GM11168 (cell line): ENCODE measurements around the gene PTPN1.
"Not testable (repeated sequence)": the region's sequence is repeated elsewhere in the genome, so short reads cannot be mapped to it uniquely, and the experiment has no call there.

Experiments used
- in situ Hi-C: fragments of 300-500 bp; cut with MboI; formaldehyde crosslinking; loops from one replicate; pipeline ENCODE4 v1.12.0; 2022; ENCODE audit warnings: low sequenced_read_pairs; ENCODE audit not compliant: unreplicated experiment

PTPN1 gene

DNA sequence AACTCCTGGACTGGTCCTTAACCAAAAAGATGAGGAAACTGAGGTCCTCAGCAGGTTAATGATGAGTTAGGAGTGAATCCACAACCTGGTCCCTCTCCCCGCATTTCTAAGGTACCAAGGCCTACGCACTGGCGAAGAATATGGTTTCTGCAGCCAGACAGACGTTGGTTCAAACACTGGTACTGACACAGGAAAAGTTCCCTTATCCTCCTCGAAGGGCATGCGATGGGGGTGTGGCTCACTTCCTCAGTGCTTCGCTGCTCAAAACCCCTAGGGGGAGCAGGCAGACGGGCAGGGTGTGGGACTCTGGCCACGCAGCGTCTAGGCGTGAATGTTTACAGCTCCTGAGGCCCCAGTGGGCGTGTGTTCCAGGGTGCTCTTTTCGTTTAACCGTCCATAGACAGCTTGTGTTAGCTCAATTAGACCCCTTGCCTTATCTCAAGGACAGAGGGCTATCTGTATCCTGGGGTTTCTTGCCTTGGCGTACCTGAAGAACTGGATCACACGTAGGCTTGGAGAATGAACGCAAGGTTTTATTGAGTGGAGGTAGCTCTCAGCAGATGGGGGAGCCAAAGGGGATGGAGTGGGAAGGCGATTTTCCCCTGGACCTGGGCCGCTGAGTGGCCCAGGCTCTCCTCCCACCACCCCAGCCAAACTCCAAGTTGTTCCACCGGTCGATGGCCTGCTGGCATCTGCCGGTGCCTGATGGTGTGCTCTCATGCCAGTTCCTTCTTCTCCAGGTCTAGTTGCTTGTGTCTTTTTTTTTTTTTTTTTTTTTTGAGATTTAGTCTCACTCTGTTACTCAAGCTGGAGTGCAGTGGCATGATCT is 31.8 kb upstream of the PTPN1 start:
- in situ Hi-C loops: no loop called here

DNA sequence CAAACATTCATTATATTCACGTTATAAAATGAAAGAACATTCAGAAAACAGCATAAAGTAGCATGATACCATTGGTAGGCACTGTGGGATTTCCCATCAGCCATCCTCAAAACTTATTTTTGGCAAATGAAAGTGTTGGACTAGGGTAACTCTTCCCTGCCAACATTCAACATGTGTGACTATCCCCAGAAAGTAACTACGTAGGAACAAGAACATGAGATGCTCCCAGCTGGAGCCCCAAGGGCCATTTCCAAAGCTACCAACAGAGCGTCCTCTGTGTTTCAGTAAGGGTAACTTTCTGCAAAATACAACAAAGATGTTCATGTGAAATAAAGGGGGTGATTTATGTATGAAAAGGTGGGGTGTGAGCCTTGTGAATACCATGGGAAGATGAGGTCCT is 28.4 kb upstream of the PTPN1 start:
- in situ Hi-C loops: no loop called here

DNA sequence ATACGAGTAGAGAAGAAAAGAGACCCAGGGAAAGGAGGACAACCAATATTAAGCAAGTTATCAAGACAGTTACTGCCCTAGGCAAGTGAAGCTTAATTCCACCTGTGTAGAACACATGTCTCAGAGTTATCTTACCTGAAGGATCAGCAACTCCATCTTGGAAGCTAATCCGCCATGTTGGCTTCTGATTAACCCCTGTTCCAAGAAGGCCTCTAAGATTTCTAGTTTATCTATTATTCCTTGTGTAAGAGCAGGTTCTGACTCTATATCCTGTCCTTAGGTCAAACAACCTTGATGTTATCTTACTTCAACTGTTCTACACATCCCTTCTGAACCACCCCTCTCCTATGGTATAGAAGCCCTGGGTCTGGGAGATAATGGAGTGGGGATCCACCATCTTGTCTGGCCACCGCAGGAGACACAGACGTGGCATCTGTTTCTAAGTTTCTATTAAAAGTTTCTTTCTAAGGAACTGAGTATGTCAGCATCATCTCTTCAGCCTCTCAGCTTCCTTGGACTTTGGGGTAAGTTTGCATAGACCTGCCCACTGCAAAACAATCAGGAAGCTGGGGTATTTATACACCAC is 27.7 kb upstream of the PTPN1 start:
- in situ Hi-C loops: no loop called here

DNA sequence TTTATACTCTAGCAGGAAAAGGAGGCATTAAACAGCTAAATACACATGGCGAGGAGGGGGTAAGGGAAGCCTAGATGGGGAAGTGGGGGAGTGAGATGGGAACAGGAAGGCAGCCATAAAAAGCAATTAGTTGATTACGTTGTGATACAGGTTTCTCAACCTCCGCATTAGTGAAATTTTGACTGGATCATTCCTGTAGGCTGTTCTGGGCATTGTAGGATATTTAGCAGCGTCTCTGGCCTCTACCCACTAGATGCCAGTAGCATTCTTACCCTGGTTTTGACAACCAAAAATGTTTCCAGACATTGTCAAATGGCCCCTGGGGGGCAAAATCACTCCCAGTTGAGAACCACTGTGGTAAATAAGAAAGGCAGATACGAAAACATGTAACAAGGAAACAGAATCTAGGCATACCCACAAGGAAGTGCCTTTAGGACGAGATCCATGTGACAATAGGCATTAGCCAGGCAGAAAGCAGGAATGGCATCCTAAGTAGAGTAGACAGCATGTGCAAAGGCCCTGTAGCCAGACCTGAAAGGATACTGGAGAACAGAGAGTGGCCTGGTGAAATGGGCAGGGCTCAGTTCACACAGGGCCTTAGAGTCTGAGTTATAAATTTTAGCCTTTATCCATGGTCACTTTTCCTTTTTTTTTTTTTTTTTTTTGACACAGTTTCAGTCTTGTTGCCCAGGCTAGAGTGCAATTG is 25.8 kb upstream of the PTPN1 start:
- in situ Hi-C loops: no loop called here

DNA sequence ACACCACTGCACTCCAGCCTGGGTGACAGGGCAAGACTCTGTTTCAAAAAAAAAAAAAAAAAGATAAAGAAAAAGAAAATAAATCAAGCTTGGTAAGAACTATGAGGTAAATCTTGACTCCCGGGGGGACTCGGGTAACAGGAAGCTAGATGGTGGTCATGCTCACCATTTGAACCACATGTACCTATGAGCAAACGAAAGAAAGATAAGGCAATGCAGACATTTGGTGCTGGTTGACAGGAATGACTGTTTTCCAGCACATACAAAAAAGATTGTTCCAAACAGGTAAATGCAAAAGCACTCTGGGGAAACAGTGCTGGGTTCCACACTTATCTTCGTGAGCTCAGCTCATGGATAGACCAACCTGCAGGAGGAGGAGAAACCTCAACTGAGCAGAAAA is 22.8 kb upstream of the PTPN1 start:
- in situ Hi-C loops: no loop called here

DNA sequence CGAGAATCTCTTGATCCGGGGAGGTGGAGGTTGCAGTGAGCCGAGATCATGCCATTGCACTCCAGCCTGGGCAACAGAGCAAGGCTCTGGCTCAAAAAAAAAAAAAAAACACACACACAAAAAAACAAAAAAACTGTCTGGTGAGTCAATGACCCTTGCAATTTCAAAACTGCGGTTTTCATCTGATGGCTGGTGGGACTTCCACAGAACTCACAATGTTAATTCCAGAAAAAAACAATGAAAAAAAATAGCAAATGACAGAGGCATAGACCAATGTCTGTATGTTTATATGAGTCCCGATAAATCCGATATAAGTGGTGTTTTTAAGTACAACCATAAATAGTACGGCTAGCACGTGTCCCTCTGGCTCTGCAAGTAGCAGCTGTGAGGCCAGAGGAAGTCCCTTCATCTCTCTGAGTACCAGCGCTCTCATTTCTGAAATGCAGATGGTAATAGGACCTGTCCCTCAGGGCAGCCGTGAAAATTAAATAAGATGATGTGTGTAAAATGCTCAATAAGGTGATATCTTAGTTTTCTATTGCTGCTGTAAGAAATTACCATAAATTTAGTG is 21.9 kb upstream of the PTPN1 start:
- in situ Hi-C loops: no loop called here

DNA sequence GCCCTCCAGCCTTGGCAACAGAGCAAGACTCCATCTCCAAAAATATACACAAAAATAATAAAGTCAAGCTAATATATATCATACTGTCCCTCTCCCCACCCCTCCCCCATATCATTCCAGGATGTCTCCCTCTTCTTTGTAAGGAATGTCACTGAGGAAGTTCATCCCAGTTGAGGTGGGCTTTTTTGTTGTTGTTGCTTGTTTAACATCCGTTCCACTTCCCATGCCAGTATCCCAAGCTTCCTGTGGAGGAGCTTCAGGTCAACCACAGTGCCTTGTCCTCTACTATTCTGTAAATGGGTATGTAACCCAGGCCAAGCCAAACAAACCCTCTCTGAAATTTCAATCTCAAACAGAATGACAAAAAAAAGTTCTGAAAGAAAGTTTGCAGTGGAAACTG is 19.0 kb upstream of the PTPN1 start:
- in situ Hi-C loops: no loop called here

DNA sequence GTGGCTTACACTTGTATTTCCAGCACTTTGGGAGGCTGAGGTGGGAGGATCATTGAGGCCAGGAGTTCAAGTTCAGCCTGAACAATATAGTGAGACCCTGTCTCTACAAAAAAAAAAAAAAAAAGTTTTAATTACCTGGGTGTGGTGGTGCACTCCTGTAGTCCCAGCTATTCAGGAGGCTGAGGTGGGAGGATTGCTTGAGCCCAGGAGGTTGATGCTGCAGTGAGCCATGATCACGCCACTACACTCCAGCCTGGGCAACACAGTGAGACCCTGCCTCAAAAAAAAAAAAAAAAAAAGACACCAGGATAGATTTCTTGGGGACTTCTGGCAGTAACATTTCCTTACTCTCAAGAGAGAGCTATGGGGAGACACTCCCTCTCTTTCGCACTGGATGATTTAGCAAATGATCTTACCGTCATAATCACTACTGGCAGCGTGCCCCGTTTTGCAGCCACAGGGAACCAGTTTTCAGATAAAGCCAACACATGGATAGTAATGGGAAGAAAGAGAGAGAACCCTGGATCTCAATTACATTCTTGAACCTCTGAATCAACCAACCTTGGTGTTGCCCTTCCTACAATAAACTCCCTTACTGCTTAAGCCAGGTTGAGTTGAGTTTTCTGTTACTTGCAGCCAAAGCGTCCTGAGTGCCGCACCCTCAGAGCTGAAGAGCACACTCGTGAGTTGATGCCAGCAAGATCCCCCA is 18.1 kb upstream of the PTPN1 start:
- in situ Hi-C loops: no loop called here

DNA sequence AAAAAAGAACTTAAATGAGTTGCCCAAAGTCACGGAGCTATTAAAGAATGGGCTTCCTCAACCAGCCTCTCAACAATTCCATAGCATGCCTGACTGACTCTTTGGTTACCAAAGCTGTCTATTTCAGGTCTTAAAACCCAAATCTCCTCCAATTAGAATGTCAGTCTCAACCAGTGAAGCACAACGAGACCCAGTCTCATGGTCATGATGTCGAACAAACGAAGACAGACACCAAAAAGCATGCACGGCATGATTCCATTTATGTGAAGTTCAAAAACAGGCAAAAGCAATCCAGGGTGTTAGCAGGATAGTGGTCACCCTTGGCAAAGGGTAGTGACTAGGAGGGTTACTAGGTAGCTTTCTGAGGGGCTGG is 16.3 kb upstream of the PTPN1 start:
- in situ Hi-C loops: no loop called here

DNA sequence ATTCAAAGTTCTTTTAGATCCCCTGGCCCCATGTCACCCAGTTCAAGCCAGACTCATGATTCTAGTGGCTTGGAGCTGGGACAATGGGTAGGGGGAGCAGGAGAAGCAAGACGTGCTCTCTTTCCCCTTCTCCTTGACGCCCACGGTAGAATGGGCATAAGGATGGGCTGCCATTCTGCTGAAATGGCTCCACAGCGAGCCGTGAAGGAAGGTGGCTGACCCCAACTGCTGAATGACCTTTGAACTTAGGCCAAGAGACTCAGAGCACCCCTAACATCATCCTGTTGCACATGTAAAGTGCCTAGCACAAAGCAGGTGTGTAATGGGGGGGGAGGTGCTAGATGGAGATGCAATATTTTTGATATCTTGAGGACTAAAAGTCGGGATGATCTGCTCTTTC is 15.8 kb upstream of the PTPN1 start:
- in situ Hi-C loops: no loop called here

DNA sequence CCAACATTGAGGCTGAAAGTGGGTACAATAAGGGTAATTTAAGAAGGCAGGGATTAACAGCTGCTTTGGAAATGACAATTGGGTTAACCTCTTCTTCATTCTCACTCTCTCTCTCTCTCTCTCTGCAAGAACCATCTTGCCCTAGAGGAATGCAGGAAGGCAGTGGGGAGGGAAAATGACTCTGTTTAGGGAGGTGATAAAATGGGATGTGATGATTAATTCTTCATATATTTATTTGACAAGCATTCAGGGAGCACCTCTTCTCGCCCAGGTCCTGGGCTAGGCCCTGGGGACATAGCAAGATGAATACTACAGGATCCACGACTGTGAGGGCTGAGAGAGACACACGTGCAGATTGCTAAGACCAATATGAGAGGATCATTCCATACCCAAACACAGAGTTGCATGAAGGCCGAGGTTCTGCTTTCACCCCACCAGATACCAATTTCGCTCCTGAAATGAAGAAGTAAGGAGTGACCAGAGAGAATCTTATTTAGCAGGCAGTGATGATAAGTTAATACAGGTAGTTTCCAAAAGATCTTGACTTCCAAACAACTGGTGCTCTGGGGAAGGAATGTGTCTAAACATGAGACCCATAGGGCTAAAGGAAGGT is 13.3 kb upstream of the PTPN1 start:
- in situ Hi-C loops: no loop called here

DNA sequence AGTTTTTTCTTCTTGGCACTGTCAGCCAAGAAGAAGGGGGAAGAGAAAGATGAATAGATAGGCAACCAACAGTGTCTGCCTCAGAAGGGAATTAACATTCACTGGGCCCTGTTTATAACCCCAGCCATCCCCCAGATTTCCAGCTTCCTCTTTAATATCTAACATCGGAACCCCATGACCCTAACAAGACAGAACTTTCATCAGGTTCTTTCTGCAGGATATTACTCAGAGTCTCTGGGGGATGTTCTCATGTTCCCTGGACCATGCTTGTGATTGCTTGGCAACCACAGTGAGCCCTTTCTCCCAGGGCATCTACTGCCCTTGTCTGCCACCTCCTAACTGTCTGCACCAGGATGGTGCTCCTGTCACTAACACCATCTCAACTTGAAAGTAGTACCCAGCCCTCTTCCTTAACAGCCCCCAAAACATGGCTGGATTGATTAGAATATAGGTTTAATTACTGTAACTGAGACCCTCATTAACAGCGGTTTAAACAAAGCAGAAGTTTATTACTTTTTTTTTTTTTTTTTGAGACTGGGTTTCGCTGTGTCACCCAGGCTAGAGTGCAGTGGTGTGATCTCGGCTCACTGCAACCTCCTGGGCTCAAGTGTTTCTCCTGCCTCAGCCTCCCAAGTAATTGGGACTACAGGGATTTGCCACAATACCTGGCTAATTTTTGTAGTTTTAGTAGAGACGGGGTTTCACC is 12.0 kb upstream of the PTPN1 start:
- in situ Hi-C loops: no loop called here

DNA sequence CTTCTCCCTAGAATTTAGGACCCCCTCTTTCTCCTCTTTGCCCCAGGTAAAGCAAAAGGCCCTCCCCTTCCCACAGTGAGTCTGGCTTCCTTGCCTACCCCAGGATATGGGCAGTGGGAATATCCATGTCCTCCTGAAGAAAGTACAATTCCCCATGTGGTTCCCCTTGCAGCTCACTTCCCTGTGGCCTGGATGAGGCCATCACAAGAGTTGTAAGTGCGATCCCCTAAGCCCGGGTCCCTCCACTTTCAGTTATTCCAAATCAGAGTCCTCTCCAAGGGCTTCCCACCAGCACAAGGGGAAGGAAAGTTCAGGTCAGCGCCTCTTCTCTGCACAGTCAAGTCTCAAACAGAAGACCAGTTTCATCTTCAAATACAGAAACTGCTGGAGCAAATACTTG is 10.2 kb upstream of the PTPN1 start:
- in situ Hi-C loops: no loop called here

DNA sequence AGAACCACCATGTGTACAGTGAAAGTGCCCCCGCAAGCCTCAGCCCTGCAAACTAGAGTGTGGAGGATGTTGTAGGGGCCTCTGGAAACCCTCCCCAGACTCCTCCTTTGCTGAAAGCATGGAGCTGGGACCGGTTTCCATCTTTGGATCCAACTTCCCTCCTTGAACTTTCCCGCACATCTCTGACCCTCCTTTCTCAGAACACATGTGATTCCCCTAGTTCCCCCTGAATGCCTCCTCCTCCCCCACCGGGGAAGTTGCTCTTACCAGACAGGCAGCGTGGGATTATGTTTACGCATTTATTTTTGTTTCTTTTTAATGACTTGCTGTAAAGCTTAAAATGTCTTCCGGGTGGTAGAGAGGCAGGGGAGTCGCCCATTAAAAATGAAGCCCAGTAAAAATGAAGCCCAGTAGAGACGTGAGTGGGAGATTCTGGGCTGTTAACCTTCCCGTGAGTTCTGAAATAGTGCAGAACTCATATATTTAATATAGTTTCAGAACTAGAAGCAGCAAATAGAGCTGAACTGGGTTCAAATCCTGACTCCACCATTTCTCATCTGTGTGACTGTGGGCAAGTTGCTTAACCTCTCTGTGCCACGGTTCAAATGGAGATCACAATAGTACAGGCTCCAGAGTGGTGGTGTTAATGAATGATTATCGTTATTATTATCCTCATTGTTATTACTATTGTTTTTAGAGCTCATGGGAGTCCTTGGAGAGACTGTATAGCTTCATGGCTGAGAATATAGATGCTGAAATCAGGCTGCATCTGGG is 8.0 kb upstream of the PTPN1 start:
- in situ Hi-C loops: no loop called here

DNA sequence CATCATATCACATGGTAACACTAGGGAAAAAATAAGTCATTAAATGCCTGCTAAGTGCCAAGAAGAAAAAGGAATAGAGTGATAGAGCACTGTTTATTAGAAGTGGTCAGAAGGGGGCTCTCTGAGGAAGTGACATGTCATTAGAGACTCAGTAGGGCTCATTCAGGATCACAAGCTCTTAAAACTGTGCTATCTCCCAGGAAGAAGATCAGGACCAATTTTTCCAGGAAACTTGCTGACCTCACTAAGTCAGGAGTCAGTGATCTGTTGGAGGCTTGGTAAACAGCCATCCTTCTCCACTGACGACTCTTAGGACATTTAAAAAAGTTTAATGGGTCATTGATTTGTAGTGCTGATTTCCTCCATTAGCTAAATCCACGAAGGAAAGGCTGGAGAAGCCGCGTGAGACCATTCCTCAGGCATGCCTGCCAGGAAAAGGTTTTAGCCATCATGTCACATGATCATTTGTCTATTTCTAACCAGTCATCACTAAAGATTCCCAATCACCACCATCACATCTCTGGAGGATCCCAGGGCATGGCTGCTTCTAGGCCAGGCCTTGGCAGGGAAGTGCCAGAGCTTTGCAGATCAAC is 5.9 kb upstream of the PTPN1 start:
- in situ Hi-C loops: no loop called here

DNA sequence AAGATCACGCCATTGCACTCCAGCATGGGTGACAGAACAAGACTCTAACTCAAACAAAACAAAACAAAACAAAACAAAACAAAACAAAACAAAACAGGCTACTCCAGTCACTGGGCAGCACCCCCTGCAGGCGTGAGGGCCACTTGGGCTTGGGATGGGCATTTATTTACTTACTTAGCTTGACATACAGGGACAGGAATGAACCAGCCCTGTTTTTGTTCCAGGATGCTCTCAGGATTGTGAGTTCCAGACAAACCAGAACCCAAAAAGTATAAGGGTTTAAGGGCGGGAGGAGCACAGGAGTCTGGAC is 4.0 kb upstream of the PTPN1 start:
- in situ Hi-C loops: no loop called here

DNA sequence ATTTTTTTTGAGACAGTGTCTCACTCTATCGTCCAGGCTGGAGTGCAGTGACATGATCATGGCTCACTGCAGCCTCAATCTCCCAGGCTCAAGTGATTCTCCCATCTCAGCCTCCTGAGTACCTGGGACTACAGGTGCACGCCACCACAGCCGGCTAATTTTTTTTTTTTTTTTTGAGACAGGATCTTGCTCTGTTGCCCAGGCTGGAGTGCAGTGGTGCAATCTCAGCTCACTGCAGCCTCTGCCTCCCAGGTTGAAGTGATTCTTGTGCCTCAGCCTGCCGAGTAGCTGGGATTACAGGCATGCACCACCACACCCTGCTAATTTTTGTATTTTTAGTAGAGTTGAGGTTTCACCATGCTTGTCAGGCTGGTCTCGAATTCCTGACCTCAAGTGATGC is 2.4 kb upstream of the PTPN1 start:
- in situ Hi-C loops: not testable (repeated sequence)

DNA sequence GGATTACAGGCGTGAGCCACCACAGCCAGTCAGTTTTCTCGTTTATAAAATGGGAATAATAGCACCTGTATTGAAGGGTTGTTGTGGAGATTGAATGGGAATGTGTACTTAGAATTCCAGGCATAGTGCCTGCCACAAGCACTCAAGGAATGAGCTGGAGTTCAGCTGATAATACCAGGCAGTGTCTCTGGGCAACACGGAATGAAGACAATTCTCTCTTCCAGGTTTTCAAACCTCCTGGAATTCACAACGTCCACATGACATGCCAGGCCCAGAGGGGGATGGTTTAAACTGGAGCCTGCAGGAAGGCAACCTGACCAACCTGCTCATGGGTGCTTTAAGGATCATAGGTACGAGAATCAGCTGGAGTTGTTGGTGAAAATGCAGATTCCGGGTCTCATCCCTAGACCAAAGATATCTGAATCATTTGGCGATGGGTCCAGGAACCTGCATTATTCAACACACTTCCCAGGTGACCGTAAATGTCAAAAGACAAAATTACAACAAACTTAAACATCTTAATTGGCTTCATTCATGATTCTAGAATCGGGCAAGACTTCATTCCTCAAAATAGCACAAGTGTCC is 1.9 kb upstream of the PTPN1 start:
- in situ Hi-C loops: no loop called here
